Caco-2 (cell line): ENCODE measurements around the gene CROCC2. TPM values are rescaled to one million over a fixed set of nuclear protein-coding genes. Genes with fewer than 3 reads are reported as not detected.

Experiments
- BruUV-seq: library from RNA; stranded (reverse); fragments of 400-500 nt; replicated peaks from 2 replicates; lab custom pipeline; 2021; lab: Mats Ljungman, UMichigan
- CTCF ChIA-PET: fragments of 300-600 bp; sonication (Branson Sonifier 250); formaldehyde crosslinking; loops from one replicate; lab custom pipeline; 2022; ENCODE audit warnings: antibody characterized with exemption; lab: Charles Lee
- POLR2A ChIA-PET: fragments of 300-600 bp; sonication (Branson Sonifier 250); formaldehyde crosslinking; loops from one replicate; lab custom pipeline; 2022; ENCODE audit warnings: antibody characterized with exemption; lab: Charles Lee
- DNase-seq, 2 experiments: peaks; one replicate each; pipeline versions ENCODE4 v3.0.0 to v3.0.0-alpha.2; 2020 to 2022
- H3K27me3 ChIP-seq: replicated peaks from 2 replicates; pipeline ENCODE4 v1.6.0; 2011; ENCODE audit warnings: low read length; ENCODE audit not compliant: control insufficient read depth, insufficient read depth
- H3K36me3 ChIP-seq: 2 replicates; pipeline ENCODE4 v1.5.1; 2011; ENCODE audit warnings: low read length; ENCODE audit not compliant: control insufficient read depth, insufficient read depth
- H3K4me1 ChIP-seq: fragments of 250-450 bp; sonication (Bioruptor Pico); 2 replicates; pipeline ENCODE4 v1.5.1; 2020; ENCODE audit warnings: mild to moderate bottlenecking
- H3K4me3 ChIP-seq: 2 replicates; pipeline ENCODE4 v1.5.1; 2011; ENCODE audit warnings: low read depth, mild to moderate bottlenecking, control low read depth, low read length
- H3K9me3 ChIP-seq: fragments of 250-450 bp; sonication (Bioruptor Pico); 2 replicates; pipeline ENCODE4 v1.5.1; 2020; ENCODE audit warnings: mild to moderate bottlenecking, moderate library complexity
- H3K27ac Mint-ChIP-seq: one replicate; pipeline ENCODE4 v1.8.0; 2022; ENCODE audit warnings: mixed read lengths; ENCODE audit not compliant: unreplicated experiment
- H3K27me3 Mint-ChIP-seq: one replicate; pipeline ENCODE4 v1.8.0; 2022; ENCODE audit warnings: mixed read lengths; ENCODE audit not compliant: insufficient read depth, unreplicated experiment
- H3K36me3 Mint-ChIP-seq: one replicate; pipeline ENCODE4 v1.8.0; 2022; ENCODE audit warnings: mild to moderate bottlenecking, mixed read lengths; ENCODE audit not compliant: insufficient read depth, unreplicated experiment
- H3K4me1 Mint-ChIP-seq: one replicate; pipeline ENCODE4 v1.8.0; 2022; ENCODE audit warnings: low read depth, mixed read lengths; ENCODE audit not compliant: unreplicated experiment
- H3K4me3 Mint-ChIP-seq: one replicate; pipeline ENCODE4 v1.8.0; 2022; ENCODE audit warnings: mild to moderate bottlenecking, moderate library complexity, mixed read lengths; ENCODE audit not compliant: unreplicated experiment
- H3K9me3 Mint-ChIP-seq: one replicate; pipeline ENCODE4 v1.8.0; 2022; ENCODE audit warnings: mixed read lengths; ENCODE audit not compliant: unreplicated experiment
- CTCF ChIP-seq, 2 experiments: fragments of 200-600 bp in 1 of 2; IDR thresholded peaks; 1 replicate in 1 of 2; 2 replicates in 1 of 2; pipeline versions ENCODE4 v1.5.1 to v1.8.0; 2011 to 2022; ENCODE audit warnings: antibody characterized with exemption in 1 of 2, control low read depth in 1 of 2, inconsistent platforms in 1 of 2, low read depth in 1 of 2, low read length in 1 of 2, mild to moderate bottlenecking in 1 of 2, moderate library complexity in 1 of 2; ENCODE audit not compliant: insufficient read depth in 1 of 2, severe bottlenecking in 1 of 2, unreplicated experiment in 1 of 2
- intact Hi-C: fragments of 100-400 bp; cut with micrococcal nuclease; formaldehyde crosslinking; loops from one replicate; pipeline ENCODE4 v1.10.0; 2022; ENCODE audit not compliant: unreplicated experiment
- total RNA-seq: library from RNA; stranded (reverse); gene quantifications from 2 replicates; pipeline ENCODE4 v1.2.3, GENCODE V29; 2022

Gene CROCC2
- total RNA-seq, 1 experiment from 2014 or later: not detected

GRCh38 chr2:241039416-241039815, 133.3 kb downstream of the CROCC2 start:
- Histone ChIP-seq H3K4me3 (no peak overlapping the region), H3K9me3 (no peaks in the 10 kb centered on the region), H3K36me3 (no peaks in the 10 kb centered on the region), H3K27me3 (no peaks in the 10 kb centered on the region; the same call in 1 of the 2 replicates), H3K4me1 (no peaks in the 10 kb centered on the region)
- Mint-ChIP-seq H3K9me3 (no peaks in the 10 kb centered on the region), H3K36me3 (no peaks in the 10 kb centered on the region), H3K27ac (no peak overlapping the region), H3K4me3 (no peak overlapping the region), H3K4me1 (no peaks in the 10 kb centered on the region), H3K27me3 (peaks cover 6% of the 10 kb centered on the region)
- DNase-seq: no peak
- POLR2A ChIA-PET: no interaction called here
- no TSS peak for BruUV-seq
- intact Hi-C loops: no loop called here
- no peak for TF ChIP-seq CTCF (IDR thresholded peaks at IDR 0.05; ENCODE audit: insufficient read depth in 1 of 2, low read depth in 1 of 2, low read length in 1 of 2, severe bottlenecking in 1 of 2, unreplicated experiment in 1 of 2)
- CTCF ChIA-PET: no interaction called here

GRCh38 chr2:241040081-241040803, 134.1 kb downstream of the CROCC2 start:
- H3K4me1 ChIP-seq: no peaks in the 10 kb centered on the region
- intact Hi-C loops: no loop called here
- H3K4me1 Mint-ChIP-seq: no peaks in the 10 kb centered on the region
- BruUV-seq: no TSS peak
- H3K4me3 Mint-ChIP-seq: no peak overlapping the region
- ChIA-PET CTCF (no interaction called here), POLR2A (no interaction called here)
- H3K27me3 ChIP-seq: no peaks in the 10 kb centered on the region; the same call in 1 of the 2 replicates
- H3K36me3 Mint-ChIP-seq: no peaks in the 10 kb centered on the region
- H3K27me3 Mint-ChIP-seq: peaks cover 6% of the 10 kb centered on the region
- no peak for DNase-seq
- H3K9me3 Mint-ChIP-seq: no peaks in the 10 kb centered on the region
- H3K27ac Mint-ChIP-seq: no peak overlapping the region
- no peaks in the 10 kb centered on the region for H3K9me3 ChIP-seq
- no peak overlapping the region for H3K4me3 ChIP-seq
- TF ChIP-seq CTCF (IDR thresholded peaks at IDR 0.05; ENCODE audit: insufficient read depth in 1 of 2, low read depth in 1 of 2, low read length in 1 of 2, severe bottlenecking in 1 of 2, unreplicated experiment in 1 of 2): no peak
- no peaks in the 10 kb centered on the region for H3K36me3 ChIP-seq

- no peak for DNase-seq
- CTCF ChIA-PET: no interaction called here
- intact Hi-C loops: no loop called here
These were observed 135.5 kb downstream of the CROCC2 start for GRCh38 chr2:241041589-241042158.

More at GRCh38 chr2:241041589-241042158, 135.5 kb downstream of the CROCC2 start:
- no peak for TF ChIP-seq CTCF (IDR thresholded peaks at IDR 0.05; ENCODE audit: insufficient read depth in 1 of 2, low read depth in 1 of 2, low read length in 1 of 2, severe bottlenecking in 1 of 2, unreplicated experiment in 1 of 2)
- Histone ChIP-seq H3K4me3 (no peak overlapping the region), H3K4me1 (no peaks in the 10 kb centered on the region), H3K9me3 (no peaks in the 10 kb centered on the region), H3K36me3 (no peaks in the 10 kb centered on the region), H3K27me3 (no peaks in the 10 kb centered on the region; the same call in 1 of the 2 replicates)
- BruUV-seq: no TSS peak
- POLR2A ChIA-PET: no interaction called here
- H3K4me3 Mint-ChIP-seq: no peak overlapping the region
- H3K4me1 Mint-ChIP-seq: no peaks in the 10 kb centered on the region
- H3K27me3 Mint-ChIP-seq: peaks cover 6% of the 10 kb centered on the region
- no peaks in the 10 kb centered on the region for H3K9me3 Mint-ChIP-seq
- no peaks in the 10 kb centered on the region for H3K36me3 Mint-ChIP-seq
- H3K27ac Mint-ChIP-seq: no peak overlapping the region

Other genes starting within 250 kb of the CROCC2 start
- gene AQP12B, start 223.5 kb upstream of the CROCC2 start, total RNA-seq: not detected in 2 replicates
- gene AQP12A, start 214.5 kb upstream of the CROCC2 start, total RNA-seq: not detected in 2 replicates
- gene KIF1A, start 86.1 kb upstream of the CROCC2 start, total RNA-seq: 29.8 and 33.1 TPM in 2 replicates
- gene AGXT, start 37.5 kb upstream of the CROCC2 start, total RNA-seq: 0.20 and 0.39 TPM in 2 replicates
- 53.1 and 69.9 TPM in 2 replicates for gene MAB21L4, start 10.2 kb upstream of the CROCC2 start, total RNA-seq
- not detected in 2 replicates for gene SNED1, start 92.3 kb downstream of the CROCC2 start, total RNA-seq
- gene MTERF4, start 196.0 kb downstream of the CROCC2 start, total RNA-seq: 19.6 and 22.2 TPM in 2 replicates
- 21.1 and 21.2 TPM in 2 replicates for gene PASK, start 243.1 kb downstream of the CROCC2 start, total RNA-seq
- gene PPP1R7, start 244.1 kb downstream of the CROCC2 start, total RNA-seq: 30.0 and 32.5 TPM in 2 replicates